IPS-15b (cell line): Measurements from ENCODE around the gene SIX2.

Source experiments
- H3K27me3 ChIP-seq: one replicate; pipeline ENCODE4 v1.6.1; 2013; ENCODE audit warnings: low read length; ENCODE audit not compliant: control insufficient read depth, insufficient read depth
- H3K36me3 ChIP-seq: one replicate; pipeline ENCODE4 v1.6.1; 2013; ENCODE audit warnings: low read length; ENCODE audit not compliant: control insufficient read depth, insufficient read depth
- H3K4me1 ChIP-seq: one replicate; pipeline ENCODE4 v1.6.1; 2013; ENCODE audit warnings: mild to moderate bottlenecking, low read length; ENCODE audit not compliant: control insufficient read depth, insufficient read depth
- H3K4me3 ChIP-seq: one replicate; pipeline ENCODE4 v1.5.1; 2013; ENCODE audit warnings: low read depth, low read length
- H3K9ac ChIP-seq: one replicate; pipeline ENCODE4 v1.6.1; 2013; ENCODE audit warnings: low read depth, mild to moderate bottlenecking, low read length
- H3K9me3 ChIP-seq: one replicate; pipeline ENCODE4 v1.6.1; 2013; ENCODE audit warnings: mild to moderate bottlenecking, low read length; ENCODE audit not compliant: control insufficient read depth, insufficient read depth

The SIX2 gene

GRCh38 chr2:44997963-44998362 lies 11.3 kb downstream of the SIX2 start:
- H3K27me3 ChIP-seq, result peaks cover 86% of the 10 kb centered on the region

GRCh38 chr2:44996356-44996755 lies 12.9 kb downstream of the SIX2 start:
- H3K27me3 ChIP-seq, result peaks cover 70% of the 10 kb centered on the region
- H3K36me3 ChIP-seq, result no peaks in the 10 kb centered on the region
- H3K4me3 ChIP-seq, result no peak overlapping the region
- H3K9ac ChIP-seq, result no peak overlapping the region
- H3K9me3 ChIP-seq, result no peaks in the 10 kb centered on the region
- no peaks in the 10 kb centered on the region for H3K4me1 ChIP-seq

More at GRCh38 chr2:44997963-44998362, 11.3 kb downstream of the SIX2 start:
- Histone ChIP-seq H3K4me1 (peaks cover 2% of the 10 kb centered on the region), H3K4me3 (no peak overlapping the region), H3K36me3 (no peaks in the 10 kb centered on the region), H3K9me3 (no peaks in the 10 kb centered on the region), H3K9ac (no peak overlapping the region)

GRCh38 chr2:44994377-44994776 lies 14.9 kb downstream of the SIX2 start:
- H3K4me1 ChIP-seq, result no peaks in the 10 kb centered on the region
- H3K9me3 ChIP-seq, result no peaks in the 10 kb centered on the region
- H3K36me3 ChIP-seq, result no peaks in the 10 kb centered on the region
- no peak overlapping the region for H3K4me3 ChIP-seq
- H3K27me3 ChIP-seq, result peaks cover 50% of the 10 kb centered on the region
- H3K9ac ChIP-seq, result no peak overlapping the region

- Histone ChIP-seq H3K9ac (no peak overlapping the region), H3K4me3 (no peak overlapping the region), H3K27me3 (peaks cover 10% of the 10 kb centered on the region), H3K4me1 (no peaks in the 10 kb centered on the region), H3K9me3 (no peaks in the 10 kb centered on the region), H3K36me3 (no peaks in the 10 kb centered on the region)
These were observed 20.1 kb downstream of the SIX2 start for GRCh38 chr2:44989176-44989575.

- Histone ChIP-seq H3K9me3 (no peaks in the 10 kb centered on the region), H3K4me1 (peaks cover 15% of the 10 kb centered on the region), H3K4me3 (no peak overlapping the region), H3K27me3 (peaks cover 18% of the 10 kb centered on the region), H3K36me3 (no peaks in the 10 kb centered on the region), H3K9ac (no peak overlapping the region)
These were observed 25.2 kb downstream of the SIX2 start for GRCh38 chr2:44983836-44984604.

GRCh38 chr2:44981714-44982108 lies 27.5 kb downstream of the SIX2 start:
- Histone ChIP-seq H3K4me3 (no peak overlapping the region), H3K4me1 (peaks cover 15% of the 10 kb centered on the region), H3K9ac (no peak overlapping the region), H3K27me3 (peaks cover 32% of the 10 kb centered on the region), H3K9me3 (no peaks in the 10 kb centered on the region), H3K36me3 (no peaks in the 10 kb centered on the region)

GRCh38 chr2:44980751-44981713 lies 28.2 kb downstream of the SIX2 start:
- H3K4me3 ChIP-seq, result no peak overlapping the region
- no peaks in the 10 kb centered on the region for H3K36me3 ChIP-seq
- peaks cover 36% of the 10 kb centered on the region for H3K27me3 ChIP-seq
- H3K4me1 ChIP-seq, result peaks cover 15% of the 10 kb centered on the region
- H3K9ac ChIP-seq, result no peak overlapping the region
- H3K9me3 ChIP-seq, result no peaks in the 10 kb centered on the region

- peaks cover 15% of the 10 kb centered on the region for H3K4me1 ChIP-seq
- no peaks in the 10 kb centered on the region for H3K9me3 ChIP-seq
- H3K4me3 ChIP-seq, result no peak overlapping the region
- no peak overlapping the region for H3K9ac ChIP-seq
- no peaks in the 10 kb centered on the region for H3K36me3 ChIP-seq
- peaks cover 37% of the 10 kb centered on the region for H3K27me3 ChIP-seq
These were observed 29.7 kb downstream of the SIX2 start for GRCh38 chr2:44979581-44979980.

GRCh38 chr2:44975571-44976450 lies 33.4 kb downstream of the SIX2 start:
- no peaks in the 10 kb centered on the region for H3K36me3 ChIP-seq
- H3K9ac ChIP-seq, result no peak overlapping the region
- no peaks in the 10 kb centered on the region for H3K9me3 ChIP-seq
- peaks cover 32% of the 10 kb centered on the region for H3K27me3 ChIP-seq
- peak overlapping the region; percentile 55 for H3K4me3 ChIP-seq
- peaks cover 12% of the 10 kb centered on the region for H3K4me1 ChIP-seq

GRCh38 chr2:44974064-44974715 lies 35.1 kb downstream of the SIX2 start:
- Histone ChIP-seq H3K9me3 (no peaks in the 10 kb centered on the region), H3K9ac (no peak overlapping the region), H3K27me3 (peaks cover 34% of the 10 kb centered on the region), H3K4me1 (peaks cover 7% of the 10 kb centered on the region), H3K4me3 (no peak overlapping the region), H3K36me3 (no peaks in the 10 kb centered on the region)
